ENCODE data around the gene ADA. TPM values are rescaled to one million over a fixed set of nuclear protein-coding genes. Genes with fewer than 3 reads are reported as not detected.

The ADA gene
- total RNA-seq, 1 donor from 2014 or later: 19.2 TPM

GRCh38 chr20:44601801-44602204 is 49.7 kb downstream of the ADA start:
- no peak for TF ChIP-seq CTCF (IDR thresholded peaks at IDR 0.05; ENCODE audit: insufficient read depth, low read length, poor library complexity, severe bottlenecking)
- H3K27me3 ChIP-seq (ENCODE audit: control insufficient read depth, insufficient read depth, low read length): no peaks in the 10 kb centered on the region
- no peak for DNase-seq (ENCODE audit: low read depth)
- H3K4me3 ChIP-seq (ENCODE audit: low read depth, low read length): no peak overlapping the region
- no peaks in the 10 kb centered on the region for H3K36me3 ChIP-seq (ENCODE audit: control insufficient read depth, insufficient read depth, low read length)

- no peak overlapping the region for H3K4me3 ChIP-seq (ENCODE audit: low read depth, low read length)
- no peaks in the 10 kb centered on the region for H3K27me3 ChIP-seq (ENCODE audit: control insufficient read depth, insufficient read depth, low read length)
- H3K36me3 ChIP-seq (ENCODE audit: control insufficient read depth, insufficient read depth, low read length): no peaks in the 10 kb centered on the region
- TF ChIP-seq CTCF (IDR thresholded peaks at IDR 0.05; ENCODE audit: insufficient read depth, low read length, poor library complexity, severe bottlenecking): no peak
- DNase-seq (ENCODE audit: low read depth): no peak
Observed at GRCh38 chr20:44601236-44601671, 50.2 kb downstream of the ADA start.

- TF ChIP-seq CTCF (IDR thresholded peaks at IDR 0.05; ENCODE audit: insufficient read depth, low read length, poor library complexity, severe bottlenecking): no peak
- no peak overlapping the region for H3K4me3 ChIP-seq (ENCODE audit: low read depth, low read length)
- no peaks in the 10 kb centered on the region for H3K36me3 ChIP-seq (ENCODE audit: control insufficient read depth, insufficient read depth, low read length)
- no peak for DNase-seq (ENCODE audit: low read depth)
- H3K27me3 ChIP-seq (ENCODE audit: control insufficient read depth, insufficient read depth, low read length): no peaks in the 10 kb centered on the region
Observed at GRCh38 chr20:44600758-44601201, 50.7 kb downstream of the ADA start.

- no peaks in the 10 kb centered on the region for H3K27me3 ChIP-seq (ENCODE audit: control insufficient read depth, insufficient read depth, low read length)
- no peaks in the 10 kb centered on the region for H3K36me3 ChIP-seq (ENCODE audit: control insufficient read depth, insufficient read depth, low read length)
- TF ChIP-seq CTCF (IDR thresholded peaks at IDR 0.05; ENCODE audit: insufficient read depth, low read length, poor library complexity, severe bottlenecking): no peak
- DNase-seq (ENCODE audit: low read depth): no peak
- no peak overlapping the region for H3K4me3 ChIP-seq (ENCODE audit: low read depth, low read length)
Observed at GRCh38 chr20:44600301-44600700, 51.2 kb downstream of the ADA start.

GRCh38 chr20:44599715-44600114 is 51.8 kb downstream of the ADA start:
- TF ChIP-seq CTCF (IDR thresholded peaks at IDR 0.05; ENCODE audit: insufficient read depth, low read length, poor library complexity, severe bottlenecking): no peak
- DNase-seq (ENCODE audit: low read depth): no peak
- H3K27me3 ChIP-seq (ENCODE audit: control insufficient read depth, insufficient read depth, low read length): no peaks in the 10 kb centered on the region
- H3K36me3 ChIP-seq (ENCODE audit: control insufficient read depth, insufficient read depth, low read length): no peaks in the 10 kb centered on the region
- H3K4me3 ChIP-seq (ENCODE audit: low read depth, low read length): no peak overlapping the region

Measured in kidney epithelial cell (primary cell).